ENCODE data around the gene KIF4A.

The KIF4A gene

GRCh38 chrX:70442224-70442623, 152.3 kb downstream of the KIF4A start:
- no peak for DNase-seq

- no peak for DNase-seq
These were observed 154.5 kb downstream of the KIF4A start, which contains the start of gene DLG3 for GRCh38 chrX:70444326-70444945. TSS of gene DLG3 (plus strand) at chrX:70444835. CDS start at chrX:70445202, 367 bp downstream.

GRCh38 chrX:70444946-70445656, 155.2 kb downstream of the KIF4A start:
- DNase-seq = no peak

GRCh38 chrX:70445951-70446350, 156.0 kb downstream of the KIF4A start:
- no peak for DNase-seq

GRCh38 chrX:70446380-70447350, 156.8 kb downstream of the KIF4A start:
- no peak for DNase-seq

- DNase-seq = no peak
These were observed 159.6 kb downstream of the KIF4A start for GRCh38 chrX:70449457-70449966.

GRCh38 chrX:70452143-70452733, 162.3 kb downstream of the KIF4A start:
- no peak for DNase-seq

GRCh38 chrX:70453024-70453618, 163.2 kb downstream of the KIF4A start:
- no peak for DNase-seq

- DNase-seq = peak; percentile 87
These were observed 164.8 kb downstream of the KIF4A start for GRCh38 chrX:70454441-70455365.

GRCh38 chrX:70455366-70456202, 165.7 kb downstream of the KIF4A start:
- DNase-seq = peak; percentile 38

- no peak for DNase-seq
These were observed 166.4 kb downstream of the KIF4A start for GRCh38 chrX:70456256-70456655.

- no peak for DNase-seq
These were observed 171.1 kb downstream of the KIF4A start for GRCh38 chrX:70461026-70461425.

GRCh38 chrX:70464051-70464450, 174.1 kb downstream of the KIF4A start:
- DNase-seq = no peak

- DNase-seq = no peak
These were observed 177.1 kb downstream of the KIF4A start for GRCh38 chrX:70466968-70467367.

GRCh38 chrX:70468709-70469108, 178.8 kb downstream of the KIF4A start:
- DNase-seq = no peak
